ENCODE data around the gene MED13.

Gene MED13

DNA sequence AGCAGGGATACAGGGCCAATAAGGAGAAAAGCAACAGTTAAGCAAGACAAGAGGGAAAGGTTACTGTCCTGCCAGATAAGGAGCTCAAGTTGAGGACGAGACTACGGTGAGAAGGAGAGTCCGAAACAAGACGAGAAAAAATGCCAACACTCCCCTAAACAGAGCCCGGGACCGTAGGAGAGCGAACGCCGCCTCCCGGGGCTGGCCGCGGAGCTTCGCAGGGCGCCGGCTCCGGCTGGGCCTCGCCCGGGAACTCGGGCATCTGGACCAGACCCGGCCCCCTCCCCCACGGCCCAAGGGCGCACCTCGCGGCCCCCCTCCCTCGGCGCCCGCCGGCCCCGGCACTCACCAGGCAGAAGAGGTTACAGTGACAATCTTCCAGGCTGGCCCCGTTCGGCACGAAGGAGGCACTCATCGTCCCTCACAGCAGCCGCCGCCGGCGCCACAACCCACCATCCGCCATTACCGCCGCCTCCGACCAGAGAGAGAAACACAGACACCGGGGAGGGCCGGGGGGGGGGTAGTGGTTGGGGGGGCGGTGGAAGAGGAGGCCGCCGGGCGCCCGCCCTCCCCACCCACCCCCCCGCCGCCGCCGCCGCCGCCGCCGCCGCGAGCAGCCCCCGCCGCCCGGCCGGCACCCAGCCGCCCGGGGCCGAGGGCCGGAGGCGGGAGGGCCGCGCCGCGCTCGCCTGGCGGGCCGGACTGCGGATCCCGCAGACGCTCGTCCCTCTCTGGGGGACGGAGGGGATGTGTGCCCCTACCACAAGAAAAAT is at the start of gene MED13:
Gene MED13, minus strand, starts transcription at position 488 of the 773 bp plus-strand sequence. Its CDS starts 73 bp downstream, at position 415.
- FAIRE-seq = no peak

DNA sequence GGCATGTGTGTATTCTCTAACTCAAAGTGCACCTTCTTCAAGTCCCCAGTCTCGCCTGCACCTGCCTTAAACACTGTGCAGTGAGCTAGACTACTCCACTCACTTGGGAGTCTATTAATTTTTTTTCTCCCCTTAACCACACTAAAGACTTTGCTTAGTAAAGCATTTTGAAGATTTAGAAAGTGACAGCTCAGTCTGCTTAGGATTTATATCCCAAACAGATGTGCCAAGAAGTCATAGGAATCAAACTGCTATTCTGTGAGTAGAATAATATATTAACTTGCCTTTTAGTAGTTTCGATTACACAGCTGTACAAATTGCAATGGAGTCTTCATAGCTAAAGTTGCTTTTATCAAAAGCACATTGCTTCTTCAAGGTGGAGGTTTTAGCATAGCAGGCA is 47.2 kb upstream of the MED13 start:
- FAIRE-seq = no peak

- FAIRE-seq = no peak
These were observed 46.6 kb upstream of the MED13 start for GRCh38 chr17:62111562-62112171.

DNA sequence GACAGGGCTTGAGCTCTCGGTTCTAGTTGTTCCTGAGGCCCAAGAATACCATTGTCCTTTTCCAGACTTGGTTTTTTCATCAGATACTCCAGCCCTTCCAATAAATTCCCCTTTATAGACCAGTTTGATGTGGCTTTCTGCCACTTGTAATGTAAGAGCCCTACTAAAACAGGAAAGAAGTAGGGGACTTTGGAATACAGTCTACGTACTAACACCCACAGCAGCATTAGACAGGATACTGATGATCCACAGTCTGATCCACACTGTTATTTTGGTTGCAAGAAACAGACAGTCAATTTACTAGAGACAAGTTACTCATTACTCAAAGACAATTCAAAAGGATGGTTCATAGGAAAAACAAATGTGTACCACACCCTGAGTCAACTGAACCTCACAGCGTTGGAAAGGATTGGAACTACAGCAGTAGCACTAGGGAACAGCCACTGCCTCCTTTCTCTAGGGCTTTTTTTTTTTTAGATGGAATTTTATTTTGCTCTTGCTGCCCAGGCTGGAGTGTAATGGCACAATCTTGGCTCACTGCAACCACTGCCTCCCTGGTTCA is 45.9 kb upstream of the MED13 start:
- no peak for FAIRE-seq

DNA sequence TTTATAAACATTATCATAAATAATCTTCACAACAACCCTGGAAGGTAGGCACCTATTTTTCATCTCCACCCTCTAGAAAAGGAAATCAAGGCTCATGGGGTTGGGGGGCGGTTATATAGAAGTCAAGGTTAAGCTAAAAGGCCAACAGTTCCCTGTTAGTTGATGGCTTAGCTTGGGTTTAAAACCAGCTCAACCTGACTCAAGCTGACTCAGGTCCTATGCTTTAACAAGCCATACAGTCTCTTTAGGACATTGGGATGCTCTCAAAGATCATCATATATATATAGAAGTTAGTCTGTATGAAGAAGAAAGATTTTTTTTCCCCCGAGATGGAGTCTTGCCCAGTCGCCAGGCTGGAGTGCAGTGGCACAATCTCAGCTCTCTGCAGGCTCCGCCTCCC is 44.8 kb upstream of the MED13 start:
- no peak for FAIRE-seq

DNA sequence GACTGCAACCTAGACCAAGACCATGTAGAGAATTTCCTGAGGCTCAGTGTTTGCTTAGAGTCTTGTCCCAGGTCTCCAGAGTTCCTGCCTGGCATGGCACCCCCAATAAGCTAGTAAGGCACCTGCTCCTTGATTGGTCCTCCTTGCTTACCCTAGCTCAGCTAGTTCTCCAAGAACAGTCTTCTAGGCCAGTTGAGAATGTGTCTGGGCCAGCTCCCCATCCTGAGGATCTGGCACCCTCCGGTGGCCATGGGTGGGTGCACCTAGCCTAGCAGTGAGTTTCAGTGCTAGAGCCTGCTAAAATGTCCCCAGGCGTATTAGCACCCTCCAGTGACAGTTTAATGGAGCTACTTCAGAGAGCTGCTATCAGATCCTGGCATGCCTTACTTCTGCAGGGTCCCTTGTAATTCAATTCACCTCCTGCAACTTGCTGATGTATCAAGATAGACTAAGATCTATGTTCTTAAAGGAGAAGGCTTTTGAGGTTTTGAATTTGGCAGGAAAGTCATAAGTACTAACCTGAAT is 44.4 kb upstream of the MED13 start:
- no peak for FAIRE-seq

GRCh38 chr17:62105861-62106260 is 40.8 kb upstream of the MED13 start:
- FAIRE-seq = no peak

GRCh38 chr17:62105357-62105756 is 40.3 kb upstream of the MED13 start:
- FAIRE-seq = no peak

- FAIRE-seq = no peak
These were observed 36.4 kb upstream of the MED13 start for GRCh38 chr17:62101515-62101914.

- no peak for FAIRE-seq
These were observed 36.0 kb upstream of the MED13 start for GRCh38 chr17:62101090-62101489.

DNA sequence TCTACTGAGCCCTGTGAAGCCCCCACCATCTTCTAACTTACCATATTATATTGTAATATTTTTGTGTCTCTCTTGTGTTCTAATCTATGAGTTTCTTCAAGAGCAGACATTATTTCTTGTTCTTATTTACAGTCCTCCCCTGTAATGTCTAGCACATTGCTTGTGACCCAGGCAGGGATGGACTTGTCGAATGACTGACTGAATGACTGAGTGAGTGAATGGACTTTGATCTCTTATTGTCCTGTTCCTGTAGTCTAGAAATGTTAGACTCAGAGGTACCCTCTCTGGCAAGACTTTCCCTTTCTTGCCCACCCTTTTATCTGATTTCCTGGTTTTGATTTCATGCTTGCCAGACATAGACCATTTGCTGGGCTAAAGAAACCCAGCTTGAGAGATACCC is 35.0 kb upstream of the MED13 start:
- FAIRE-seq = no peak

DNA sequence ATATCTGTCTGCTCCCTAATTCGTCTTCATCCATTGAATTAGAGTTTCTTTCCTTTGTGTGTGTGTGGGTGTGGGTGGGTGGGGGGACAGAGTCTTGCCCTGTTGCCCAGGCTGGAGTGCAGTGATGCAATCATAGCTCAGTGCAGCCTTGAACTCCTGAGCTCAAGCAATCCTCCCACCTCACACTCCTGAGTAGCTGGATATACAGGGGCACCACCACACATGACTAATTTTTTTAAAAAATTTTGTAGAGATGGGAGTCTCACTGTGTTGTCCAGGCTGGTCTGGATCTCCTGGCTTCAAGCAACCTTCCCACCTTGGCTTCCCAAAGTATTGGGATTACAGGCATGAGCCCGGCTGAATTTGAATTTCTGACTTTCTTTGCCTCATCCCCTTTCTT is 34.5 kb upstream of the MED13 start:
- FAIRE-seq = no peak

DNA sequence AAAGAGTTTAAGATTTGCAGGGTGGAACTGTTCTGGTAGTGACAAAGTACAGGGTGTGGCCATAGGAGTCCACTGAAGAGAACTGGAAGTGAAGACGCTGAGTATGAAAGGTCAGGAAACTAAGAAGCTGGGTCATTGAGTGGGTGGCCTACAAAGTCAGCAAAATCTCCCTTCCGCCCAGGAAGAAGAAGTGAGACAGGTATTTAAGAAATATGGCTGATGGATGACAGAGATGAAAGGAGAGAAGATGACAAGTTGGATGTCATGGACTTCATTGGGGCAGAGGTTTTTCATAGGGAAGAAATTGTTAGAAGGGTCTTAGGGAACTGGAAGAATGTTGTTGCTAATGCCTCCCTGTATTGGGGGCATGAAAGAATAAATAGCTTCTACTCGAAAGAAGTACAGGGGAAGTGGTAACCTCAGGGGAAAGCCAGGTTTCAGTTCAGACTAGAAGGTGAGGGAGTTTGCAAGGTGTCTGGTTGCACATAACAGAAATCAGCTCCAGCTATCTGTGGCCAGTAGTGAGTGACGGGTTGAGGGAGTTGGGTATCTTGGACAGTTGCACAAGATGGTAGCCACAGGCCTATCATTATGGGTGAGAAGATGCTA is 33.6 kb upstream of the MED13 start:
- FAIRE-seq = no peak

GRCh38 chr17:62096401-62096670 is 31.3 kb upstream of the MED13 start:
- FAIRE-seq = no peak

- no peak for FAIRE-seq
These were observed 29.1 kb upstream of the MED13 start for GRCh38 chr17:62094175-62094574.

- FAIRE-seq = no peak
These were observed 28.4 kb upstream of the MED13 start for GRCh38 chr17:62093188-62094155.

DNA sequence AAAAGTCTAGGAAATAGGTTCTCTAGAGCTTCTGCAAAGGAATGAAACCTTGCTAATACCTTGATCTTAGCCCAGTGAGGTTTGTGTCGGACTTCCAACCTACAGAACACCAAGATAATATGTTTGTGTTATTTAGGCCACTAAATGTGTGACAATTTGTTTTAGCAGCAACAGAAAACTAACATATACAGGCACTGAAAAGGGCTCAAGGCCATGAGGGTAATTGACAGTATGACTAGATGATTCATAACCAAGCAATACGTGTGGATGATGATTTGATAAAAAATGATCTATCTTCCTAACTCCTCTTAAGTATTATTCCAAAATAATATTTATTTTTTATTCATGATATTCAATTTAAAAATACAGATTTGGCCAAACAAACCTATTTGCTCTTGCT is 27.7 kb upstream of the MED13 start:
- no peak for FAIRE-seq

GRCh38 chr17:62091804-62092203 is 26.7 kb upstream of the MED13 start:
- FAIRE-seq = no peak

DNA sequence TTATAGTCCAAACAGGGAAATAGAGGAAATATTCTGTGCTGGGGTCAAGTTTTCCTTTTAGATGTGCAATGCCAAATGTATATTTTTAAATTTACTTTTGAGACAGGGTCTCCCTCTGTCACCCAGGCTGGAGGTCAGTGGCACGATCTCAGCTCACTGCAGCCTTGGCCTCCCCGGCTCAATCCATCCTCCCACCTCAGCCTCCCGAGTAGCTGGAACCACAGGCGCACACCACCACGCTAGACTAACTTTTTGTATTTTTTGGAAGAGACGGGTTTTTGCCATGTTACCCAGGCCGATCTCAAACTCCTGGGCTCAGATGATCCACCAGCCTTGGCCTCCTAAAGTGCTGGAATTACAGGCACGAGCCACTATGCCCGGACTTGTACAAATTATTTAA is 25.8 kb upstream of the MED13 start:
- no peak for FAIRE-seq

DNA sequence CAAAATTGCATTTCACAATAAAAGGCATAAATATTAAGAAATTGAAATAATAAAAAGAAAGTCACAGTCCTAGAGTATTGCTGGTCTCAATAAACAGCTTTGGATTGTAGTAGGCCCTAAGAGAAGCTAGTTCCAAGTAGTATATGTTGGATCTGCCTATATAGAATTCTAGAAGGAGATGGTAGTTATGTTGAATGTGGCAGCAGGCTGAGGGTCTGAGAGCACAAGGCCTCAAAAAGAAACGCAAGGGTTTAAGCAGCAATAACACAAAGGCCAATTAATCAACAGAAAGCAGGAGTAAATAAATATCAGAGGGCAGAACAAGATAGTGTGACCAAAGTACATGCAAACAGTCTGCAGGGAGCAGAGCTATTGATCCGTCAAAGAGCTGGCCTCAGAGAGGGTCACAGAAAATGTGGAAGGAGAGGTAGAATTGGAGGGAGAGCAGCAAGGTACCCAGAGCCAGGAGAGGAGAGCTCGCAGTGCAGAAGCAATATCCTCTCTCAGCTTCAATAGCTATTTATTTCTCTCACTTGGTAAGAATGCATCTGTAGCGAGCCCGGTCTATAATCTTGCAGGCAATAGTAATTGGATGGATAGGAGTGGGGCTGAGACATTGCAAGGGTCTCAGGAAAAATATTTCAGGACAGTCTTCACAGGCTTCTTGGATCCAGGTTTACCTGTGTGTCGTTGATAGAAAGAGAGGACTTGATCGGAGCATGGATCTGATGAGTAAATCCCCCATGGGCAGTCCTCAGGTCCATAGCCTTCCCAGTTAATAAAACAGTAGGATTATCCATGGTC is 25.1 kb upstream of the MED13 start:
- no peak for FAIRE-seq

- no peak for FAIRE-seq
These were observed 24.3 kb upstream of the MED13 start for GRCh38 chr17:62089334-62089733.

DNA sequence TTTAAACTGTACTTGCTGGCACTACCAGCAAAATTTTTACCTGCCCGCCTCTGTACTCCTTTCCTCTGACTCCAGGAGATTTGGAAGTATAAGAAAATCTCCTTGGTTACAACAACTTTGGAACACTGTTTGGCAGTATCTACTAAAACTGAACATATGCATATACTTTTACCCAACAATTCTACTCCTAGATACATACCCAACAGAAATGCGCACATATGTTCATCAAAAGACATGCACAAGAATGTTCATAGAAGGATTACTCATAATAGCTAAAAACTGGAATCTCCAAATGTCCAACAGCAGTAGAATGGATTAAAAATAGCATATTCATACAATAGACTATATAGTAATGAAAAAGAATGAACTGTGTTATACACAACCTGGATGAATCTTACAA is 21.7 kb upstream of the MED13 start:
- no peak for FAIRE-seq

Measured in colon (tissue), 2 donors.